IMR-90 (cell line): Measurements from ENCODE around the gene PRICKLE2. TPM values are rescaled to one million over a fixed set of nuclear protein-coding genes. Genes with fewer than 3 reads are reported as not detected.
A peak's percentile ranks its signal among the peaks of the same experiment; 100 is the strongest.

Source experiments
- ATAC-seq: fragments of 200-7000 bp; cut with Tn5 transposase; 2 replicates; pipeline ENCODE4 v1.9.1; 2020; ENCODE audit warnings: low read depth, mild to moderate bottlenecking, moderate library complexity
- BruUV-seq: library from RNA; stranded (reverse); fragments of 400-500 nt; replicated peaks from 2 replicates; lab custom pipeline; 2021; lab: Mats Ljungman, UMichigan
- CTCF ChIA-PET: fragments of 300-600 bp; formaldehyde crosslinking; extraction: SDS; loops from one replicate; lab custom pipeline; 2021; ENCODE audit warnings: antibody characterized with exemption; lab: Yijun Ruan, JAX
- POLR2A ChIA-PET: fragments of 300-600 bp; sonication (Branson Sonifier 250); formaldehyde crosslinking; loops from one replicate; lab custom pipeline; 2022; ENCODE audit warnings: antibody characterized with exemption; ENCODE audit not compliant: unreplicated experiment; lab: Charles Lee
- DNase-seq: peaks from one replicate; pipeline ENCODE4 v3.0.0; 2013
- H2AFZ ChIP-seq: replicated peaks from 2 replicates; pipeline ENCODE3; 2013; ENCODE audit warnings: low read length, mild to moderate bottlenecking; ENCODE audit not compliant: poor library complexity
- H2AK5ac ChIP-seq: 2 replicates; pipeline ENCODE4 v1.6.1; 2013; ENCODE audit warnings: low read depth, low read length, inconsistent platforms
- H2AK9ac ChIP-seq: replicated peaks from 2 replicates; pipeline ENCODE3; 2013; ENCODE audit warnings: mild to moderate bottlenecking, low read depth, low read length, moderate library complexity; ENCODE audit not compliant: poor library complexity
- H2BK120ac ChIP-seq: 2 replicates; pipeline ENCODE4 v1.6.1; 2013; ENCODE audit warnings: low read depth, low read length, inconsistent platforms
- H2BK15ac ChIP-seq: 3 replicates; pipeline ENCODE4 v1.6.1; 2013; ENCODE audit warnings: low read depth, low read length, inconsistent platforms
- H2BK20ac ChIP-seq: 2 replicates; pipeline ENCODE4 v1.6.1; 2013; ENCODE audit warnings: low read depth, mild to moderate bottlenecking, inconsistent platforms, low read length, moderate library complexity
- H2BK5ac ChIP-seq: 2 replicates; pipeline ENCODE4 v1.6.1; 2013; ENCODE audit warnings: mild to moderate bottlenecking, low read depth, low read length, inconsistent platforms; ENCODE audit not compliant: poor library complexity, severe bottlenecking
- H3K14ac ChIP-seq: replicated peaks from 2 replicates; pipeline ENCODE4 v1.6.1; 2013; ENCODE audit warnings: low read depth, low read length, inconsistent platforms
- H3K18ac ChIP-seq: 2 replicates; pipeline ENCODE4 v1.6.1; 2013; ENCODE audit warnings: low read depth, low read length, control low read depth
- H3K23ac ChIP-seq: 2 replicates; pipeline ENCODE4 v1.6.1; 2013; ENCODE audit warnings: low read depth, low read length, inconsistent platforms
- H3K27ac ChIP-seq: 2 replicates; pipeline ENCODE4 v1.5.1; 2013; ENCODE audit warnings: mild to moderate bottlenecking, control low read depth, low read length; ENCODE audit not compliant: insufficient read depth
- H3K27me3 ChIP-seq: 2 replicates; pipeline ENCODE4 v1.6.1; 2013; ENCODE audit warnings: low read length; ENCODE audit not compliant: control insufficient read depth, insufficient read depth
- H3K36me3 ChIP-seq: 2 replicates; pipeline ENCODE4 v1.6.1; 2013; ENCODE audit warnings: low read length, mixed read lengths; ENCODE audit not compliant: control insufficient read depth, insufficient read depth
- H3K4ac ChIP-seq: 2 replicates; pipeline ENCODE4 v1.6.1; 2013; ENCODE audit warnings: low read depth, low read length, inconsistent platforms
- H3K4me1 ChIP-seq: 2 replicates; pipeline ENCODE4 v1.6.1; 2013; ENCODE audit warnings: low read length, mixed read lengths; ENCODE audit not compliant: control insufficient read depth, insufficient read depth
- H3K4me2 ChIP-seq: 2 replicates; pipeline ENCODE4 v1.6.1; 2013; ENCODE audit warnings: low read depth, mild to moderate bottlenecking, control low read depth, low read length, moderate library complexity
- H3K4me3 ChIP-seq: 2 replicates; pipeline ENCODE4 v1.5.1; 2013; ENCODE audit warnings: low read depth, mild to moderate bottlenecking, control low read depth, low read length, moderate library complexity; ENCODE audit not compliant: insufficient read depth
- H3K56ac ChIP-seq: 2 replicates; pipeline ENCODE4 v1.6.1; 2013; ENCODE audit warnings: low read length, inconsistent platforms; ENCODE audit not compliant: insufficient read depth; ENCODE audit errors: extremely low read depth
- H3K79me1 ChIP-seq, 2 experiments: 2 replicates each; pipeline ENCODE4 v1.6.1; 2013; ENCODE audit warnings: low read length in 2 of 2, inconsistent platforms in 1 of 2, low read depth in 1 of 2
- H3K9ac ChIP-seq: 2 replicates; pipeline ENCODE4 v1.6.1; 2013; ENCODE audit warnings: low read depth, low read length, control low read depth
- H3K9me1 ChIP-seq: 2 replicates; pipeline ENCODE4 v1.6.1; 2013; ENCODE audit warnings: low read length, inconsistent platforms; ENCODE audit not compliant: insufficient read depth
- H3K9me3 ChIP-seq: 2 replicates; pipeline ENCODE4 v1.6.1; 2013; ENCODE audit warnings: low read length; ENCODE audit not compliant: control insufficient read depth, insufficient read depth
- H4K20me1 ChIP-seq: 2 replicates; pipeline ENCODE4 v1.6.1; 2013; ENCODE audit warnings: low read length, inconsistent platforms; ENCODE audit not compliant: insufficient read depth
- H4K5ac ChIP-seq: 2 replicates; pipeline ENCODE4 v1.6.1; 2013; ENCODE audit warnings: mild to moderate bottlenecking, low read depth, low read length, control low read depth
- H4K8ac ChIP-seq, 2 experiments: 2 replicates each; pipeline ENCODE4 v1.6.1; 2013; ENCODE audit warnings: low read depth in 2 of 2, low read length in 2 of 2, control low read depth in 1 of 2, inconsistent platforms in 1 of 2
- H4K91ac ChIP-seq: 2 replicates; pipeline ENCODE4 v1.6.1; 2013; ENCODE audit warnings: low read depth, low read length, inconsistent platforms; ENCODE audit not compliant: insufficient read depth
- CEBPB ChIP-seq: IDR thresholded peaks from 2 replicates; pipeline ENCODE4 v1.6.1; 2012; ENCODE audit warnings: low read depth, low read length, improper control_type of control experiment
- CHD1 ChIP-seq: IDR thresholded peaks from 2 replicates; pipeline ENCODE4 v1.6.1; 2012; ENCODE audit warnings: low read depth, low read length, improper control_type of control experiment
- MAZ ChIP-seq: IDR thresholded peaks from 2 replicates; pipeline ENCODE4 v1.6.1; 2012; ENCODE audit warnings: low read depth, mild to moderate bottlenecking, low read length, improper control_type of control experiment, moderate library complexity, borderline replicate concordance
- RAD21 ChIP-seq: IDR thresholded peaks from 2 replicates; pipeline ENCODE4 v1.6.1; 2012; ENCODE audit warnings: low read length, improper control_type of control experiment
- RCOR1 ChIP-seq: IDR thresholded peaks from 2 replicates; pipeline ENCODE4 v1.6.1; 2012; ENCODE audit warnings: mild to moderate bottlenecking, low read length, improper control_type of control experiment; ENCODE audit not compliant: insufficient replicate concordance
- RFX5 ChIP-seq: IDR thresholded peaks from 2 replicates; pipeline ENCODE4 v1.8.0; 2012; ENCODE audit warnings: low read depth, mild to moderate bottlenecking, low read length, moderate library complexity
- WGBS, 2 experiments: methylation state at CpG; one replicate each; pipeline versions ENCODE4 v1.1.5 to v1.1.7; 2013; ENCODE audit warnings: missing lambda C conversion rate in 2 of 2; ENCODE audit not compliant: insufficient read length in 1 of 2; ENCODE audit errors: extremely low coverage in 2 of 2; 5-methylcytosine and 5-hydroxymethylcytosine counted together
- dilution Hi-C: fragments of 300-500 bp; cut with HindIII; formaldehyde crosslinking; loops from one replicate; pipeline ENCODE4 v1.14.3; 2018; ENCODE audit warnings: low sequenced_read_pairs; ENCODE audit not compliant: unreplicated experiment
- in situ Hi-C: fragments of 300-500 bp; cut with MboI; formaldehyde crosslinking; loops from 3 replicates; pipeline ENCODE4 v1.14.3; 2019; ENCODE audit warnings: low sequenced_read_pairs, inconsistent platforms, mixed read lengths
- intact Hi-C: fragments of 100-400 bp; cut with micrococcal nuclease; formaldehyde crosslinking; loops from 2 replicates; pipeline ENCODE4 v1.10.0; 2022
- polyA plus RNA-seq, 3 experiments: library from polyadenylated mRNA; depleted of rRNA; stranded (reverse); fragments of >200 nt; gene quantifications; 2 replicates each; pipeline ENCODE4 v1.2.3, GENCODE V29; 2012; ENCODE audit warnings: low replicate concordance in 1 of 3
- total RNA-seq: library from RNA; depleted of rRNA; stranded (reverse); fragments of >200 nt; gene quantifications from 2 replicates; pipeline ENCODE4 v1.2.3, GENCODE V29; 2012
- TF ChIP-seq, protein P1 (sequence below): fragments of 150-350 bp; IDR thresholded peaks from 2 replicates; pipeline ENCODE4 v1.6.1; 2017; ENCODE audit warnings: mild to moderate bottlenecking, antibody characterized with exemption, low read length, low read depth

The PRICKLE2 gene
- total and polyA plus RNA-seq, 2 of the 4 experiments (the other 2 are of a cell fraction), result 4.1 to 14.2 TPM

DNA sequence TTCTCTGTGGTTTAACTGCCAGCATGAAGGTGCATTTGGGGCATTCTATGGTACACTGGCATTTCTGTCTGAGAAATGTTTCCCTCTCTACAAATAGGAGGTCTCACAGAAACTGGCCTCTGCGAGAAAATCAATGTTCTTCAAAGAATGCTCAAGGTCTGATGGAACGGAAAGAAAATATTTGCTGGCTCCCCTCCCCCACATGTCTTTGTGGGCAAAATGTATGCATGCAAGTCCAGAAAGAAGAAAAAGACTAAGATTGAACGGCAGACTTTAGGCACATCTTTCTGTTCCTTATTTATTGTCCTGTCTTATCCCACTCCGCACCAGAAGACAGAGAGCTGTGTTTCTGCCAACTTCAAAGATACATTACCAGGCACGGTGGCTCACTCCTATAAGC lies 118.1 kb downstream of the PRICKLE2 start:
- peaks cover 14% of the 10 kb centered on the region for H3K36me3 ChIP-seq
- no peak overlapping the region for H4K91ac ChIP-seq
- H3K14ac ChIP-seq, result no peak overlapping the region
- no peak overlapping the region for H4K8ac ChIP-seq
- H3K9me1 ChIP-seq, result peaks cover 43% of the 10 kb centered on the region
- intact Hi-C loops (no loop called here), dilution Hi-C loops (no loop called here), in situ Hi-C loops (no loop called here)
- no peak overlapping the region for H3K18ac ChIP-seq
- ChIA-PET CTCF (no interaction called here), POLR2A (no interaction called here)
- H3K4me3 ChIP-seq, result no peak overlapping the region
- no peak overlapping the region for H3K27ac ChIP-seq
- H3K4me2 ChIP-seq, result no peak overlapping the region
- H4K20me1 ChIP-seq, result peaks cover 14% of the 10 kb centered on the region; the same call in 1 of the 2 replicates
- peaks cover 12 to 68% of the 10 kb centered on the region in 2 experiments for H3K79me1 ChIP-seq
- H3K9ac ChIP-seq, result no peak overlapping the region
- H2BK20ac ChIP-seq, result no peak overlapping the region
- TF ChIP-seq CHD1, result no peak
- TF ChIP-seq, protein P1, sequence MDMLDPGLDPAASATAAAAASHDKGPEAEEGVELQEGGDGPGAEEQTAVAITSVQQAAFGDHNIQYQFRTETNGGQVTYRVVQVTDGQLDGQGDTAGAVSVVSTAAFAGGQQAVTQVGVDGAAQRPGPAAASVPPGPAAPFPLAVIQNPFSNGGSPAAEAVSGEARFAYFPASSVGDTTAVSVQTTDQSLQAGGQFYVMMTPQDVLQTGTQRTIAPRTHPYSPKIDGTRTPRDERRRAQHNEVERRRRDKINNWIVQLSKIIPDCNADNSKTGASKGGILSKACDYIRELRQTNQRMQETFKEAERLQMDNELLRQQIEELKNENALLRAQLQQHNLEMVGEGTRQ, result no peak
- no peak for TF ChIP-seq MAZ
- TF ChIP-seq RAD21, result no peak
- TF ChIP-seq RFX5, result no peak
- TF ChIP-seq RCOR1, result no peak
- no peak for TF ChIP-seq CEBPB
- H3K4ac ChIP-seq, result 0 out of 2 replicates have a peak overlapping the region, but pooled peaks have one; percentile 6
- no peak overlapping the region for H3K56ac ChIP-seq
- H2BK120ac ChIP-seq, result no peak overlapping the region
- H4K5ac ChIP-seq, result no peak overlapping the region
- no CpG with 5 or more reads among the region's 5 CpGs for WGBS, 2 experiments
- H3K4me1 ChIP-seq, result peaks cover 11% of the 10 kb centered on the region
- H3K23ac ChIP-seq, result no peak overlapping the region
- no peak overlapping the region for H2BK5ac ChIP-seq
- no peak for ATAC-seq
- H2AFZ ChIP-seq, result no peak overlapping the region
- no peak overlapping the region for H2BK15ac ChIP-seq
- H3K9me3 ChIP-seq, result no peaks in the 10 kb centered on the region
- no peak overlapping the region for H2AK5ac ChIP-seq
- no TSS peak for BruUV-seq
- no peak for DNase-seq
- no peaks in the 10 kb centered on the region for H3K27me3 ChIP-seq
- no peak overlapping the region for H2AK9ac ChIP-seq
